Right renal pelvis (tissue), 4 donors: ENCODE measurements around the gene GGT5. TPM values are rescaled to one million over a fixed set of nuclear protein-coding genes. Genes with fewer than 3 reads are reported as not detected.
"Not testable (repeated sequence)": the region's sequence is repeated elsewhere in the genome, so short reads cannot be mapped to it uniquely, and the experiment has no call there.

Source experiments
- DNase-seq, 4 donors: peaks; one replicate each; pipeline ENCODE4 v3.0.0-alpha.2; 2013; ENCODE audit warnings: low read depth in 4 of 4, low spot score in 3 of 4, missing footprints in 1 of 4
- polyA plus RNA-seq, 4 donors: library from polyadenylated mRNA; unstranded; fragments of 120-200 nt; gene quantifications; one replicate each; pipeline ENCODE4 v1.2.1, GENCODE V29; 2013; ENCODE audit not compliant: insufficient read length in 4 of 4

GGT5 gene, protein sequence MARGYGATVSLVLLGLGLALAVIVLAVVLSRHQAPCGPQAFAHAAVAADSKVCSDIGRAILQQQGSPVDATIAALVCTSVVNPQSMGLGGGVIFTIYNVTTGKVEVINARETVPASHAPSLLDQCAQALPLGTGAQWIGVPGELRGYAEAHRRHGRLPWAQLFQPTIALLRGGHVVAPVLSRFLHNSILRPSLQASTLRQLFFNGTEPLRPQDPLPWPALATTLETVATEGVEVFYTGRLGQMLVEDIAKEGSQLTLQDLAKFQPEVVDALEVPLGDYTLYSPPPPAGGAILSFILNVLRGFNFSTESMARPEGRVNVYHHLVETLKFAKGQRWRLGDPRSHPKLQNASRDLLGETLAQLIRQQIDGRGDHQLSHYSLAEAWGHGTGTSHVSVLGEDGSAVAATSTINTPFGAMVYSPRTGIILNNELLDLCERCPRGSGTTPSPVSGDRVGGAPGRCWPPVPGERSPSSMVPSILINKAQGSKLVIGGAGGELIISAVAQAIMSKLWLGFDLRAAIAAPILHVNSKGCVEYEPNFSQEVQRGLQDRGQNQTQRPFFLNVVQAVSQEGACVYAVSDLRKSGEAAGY
- polyA plus RNA-seq: 10 to 100 TPM; 16.2 to 16.8 (median 16.6) TPM

DNA sequence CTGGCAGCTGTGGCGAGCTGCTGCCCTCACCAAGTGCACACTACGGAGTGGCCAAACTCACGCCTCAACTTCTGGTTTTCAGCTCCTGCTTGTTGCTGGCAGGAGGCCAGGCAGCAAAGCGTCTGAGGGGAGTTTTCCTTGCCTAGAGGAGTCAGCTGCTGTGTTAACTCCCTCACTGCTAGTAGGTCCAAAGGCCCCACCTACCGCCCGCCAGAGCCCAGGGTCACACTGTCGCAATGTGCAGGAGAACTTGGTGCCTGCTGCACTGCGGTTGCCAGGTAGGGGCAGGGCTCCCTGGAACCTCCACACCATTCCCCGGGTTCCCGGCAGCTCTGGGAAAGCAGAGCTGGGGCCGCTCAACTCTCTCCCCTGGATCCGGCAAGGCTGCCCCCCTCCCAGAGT is at the start of gene GGT5:
TSS of gene GGT5 (minus strand) at position 53 of the 402 bp plus-strand sequence. CDS start 357 bp downstream, outside the sequence.
- DNase-seq: not testable (repeated sequence)

DNA sequence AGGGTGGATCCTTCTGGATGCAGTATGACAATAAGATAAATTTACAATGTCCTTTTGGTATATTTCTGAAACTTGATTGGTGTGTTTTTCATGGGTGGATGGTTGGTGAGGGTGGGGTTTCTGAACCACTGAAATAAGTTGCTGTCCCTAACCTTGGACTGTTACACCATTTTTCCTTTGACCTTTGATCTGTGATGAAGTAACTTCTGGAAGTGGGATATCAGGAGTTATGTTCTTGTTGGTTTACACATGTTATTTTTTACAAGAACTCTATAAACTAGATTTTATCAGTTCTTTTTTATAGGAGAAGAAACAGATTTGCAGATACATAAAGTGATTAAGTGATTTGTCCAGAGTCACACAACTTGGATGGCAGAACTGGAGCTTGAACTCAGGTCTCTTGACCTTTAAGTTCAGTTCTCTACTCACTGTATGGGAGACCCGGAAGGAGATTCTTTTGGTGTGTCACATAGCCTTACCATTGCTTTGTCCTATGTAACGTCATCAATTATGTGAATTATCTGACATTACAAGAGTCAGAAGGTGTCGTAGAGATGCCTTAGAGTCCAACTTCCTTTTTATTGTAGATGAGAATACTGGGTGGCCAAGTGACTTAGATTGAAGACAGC is 47.4 kb upstream of the GGT5 start:
- not testable (repeated sequence) for DNase-seq

DNA sequence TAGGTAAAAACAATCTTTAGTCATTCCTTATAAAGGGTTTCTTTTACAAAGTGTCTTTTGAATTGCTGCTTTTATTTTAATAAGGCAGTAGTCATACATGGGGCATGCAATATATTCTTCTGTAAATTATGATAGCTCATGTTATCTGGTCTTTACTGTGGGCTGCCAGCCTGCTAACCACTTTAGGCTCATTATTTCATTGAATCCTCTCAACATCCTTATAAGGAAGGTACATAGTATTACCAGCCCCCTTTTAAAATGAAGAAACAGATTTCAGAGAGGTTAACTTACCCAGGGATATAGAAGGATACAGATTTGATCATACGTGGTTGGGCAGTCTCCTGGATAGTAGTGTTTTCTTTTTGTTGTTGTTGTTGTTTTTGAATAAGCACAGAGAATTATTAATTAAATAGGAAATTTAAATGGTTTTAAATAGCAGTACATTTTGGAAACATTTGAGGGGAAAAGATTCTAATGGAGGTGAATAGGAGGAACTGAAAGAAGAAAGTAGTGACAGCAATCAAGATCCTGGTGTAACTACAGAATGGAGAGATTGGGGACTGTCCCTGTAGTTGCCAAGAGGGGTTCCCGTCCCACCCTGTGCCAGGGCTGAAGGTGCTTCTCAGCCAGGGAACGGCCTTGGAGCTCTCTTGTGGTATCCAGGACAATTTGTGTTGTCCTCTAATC is 46.8 kb upstream of the GGT5 start:
- DNase-seq: no peak

DNA sequence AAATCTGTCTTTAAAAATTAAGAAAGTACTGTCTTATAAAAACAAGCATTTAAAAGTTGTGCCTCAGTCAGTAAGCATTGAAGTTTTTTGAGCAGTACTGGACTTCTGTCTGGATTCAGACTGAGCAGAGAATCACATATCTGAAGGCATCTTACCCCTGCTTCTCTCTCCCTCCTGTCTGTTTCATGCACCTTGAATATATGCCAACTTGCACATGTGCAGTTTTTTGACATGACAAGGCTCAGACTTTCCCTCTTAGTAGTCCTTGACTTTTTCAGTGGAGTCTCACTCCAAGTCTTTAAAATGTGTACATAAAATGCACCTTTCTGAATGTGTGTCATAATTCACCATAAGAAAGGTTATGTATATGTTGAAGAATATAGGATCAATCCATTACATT is 45.6 kb upstream of the GGT5 start:
- DNase-seq: no peak

DNA sequence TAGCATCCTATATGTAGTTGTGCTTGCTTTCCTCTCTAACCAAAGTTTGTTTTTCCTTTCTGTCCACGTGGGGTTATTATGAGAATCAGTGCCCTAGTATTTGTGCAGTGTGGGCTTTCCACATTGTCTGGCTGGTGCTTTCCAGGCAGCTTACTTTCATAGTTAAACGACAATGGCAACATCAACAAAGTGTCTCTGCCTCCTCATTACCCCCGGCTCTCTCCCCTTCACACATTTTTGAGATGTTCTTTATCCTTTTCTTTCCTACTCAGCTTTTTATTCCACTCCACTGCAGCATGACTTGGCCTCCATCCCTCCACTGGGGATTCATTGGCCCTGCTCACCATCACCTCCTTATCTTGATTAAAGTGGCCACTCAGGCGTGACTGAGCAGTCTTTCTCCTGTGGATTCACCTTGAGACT is 44.9 kb upstream of the GGT5 start:
- no peak for DNase-seq

DNA sequence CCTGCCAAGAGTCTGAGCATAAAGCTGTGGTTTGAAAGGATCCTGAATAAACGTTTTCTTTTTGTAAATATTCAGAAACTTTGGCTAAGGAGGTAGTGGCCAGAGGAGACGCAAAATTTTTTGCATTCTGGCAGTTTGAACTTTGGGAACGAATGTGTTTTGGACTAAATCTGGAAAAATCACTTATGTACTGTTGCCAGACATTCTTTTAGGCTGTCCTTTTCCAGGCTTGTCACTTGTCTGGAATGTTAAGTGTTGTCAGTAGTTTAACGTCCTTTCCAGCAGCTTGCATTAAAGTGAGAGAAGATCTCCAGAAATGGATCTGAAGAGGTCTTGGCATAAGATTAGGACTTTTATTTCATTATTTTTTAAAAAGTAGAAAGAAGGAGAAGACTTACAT is 44.2 kb upstream of the GGT5 start:
- no peak for DNase-seq

DNA sequence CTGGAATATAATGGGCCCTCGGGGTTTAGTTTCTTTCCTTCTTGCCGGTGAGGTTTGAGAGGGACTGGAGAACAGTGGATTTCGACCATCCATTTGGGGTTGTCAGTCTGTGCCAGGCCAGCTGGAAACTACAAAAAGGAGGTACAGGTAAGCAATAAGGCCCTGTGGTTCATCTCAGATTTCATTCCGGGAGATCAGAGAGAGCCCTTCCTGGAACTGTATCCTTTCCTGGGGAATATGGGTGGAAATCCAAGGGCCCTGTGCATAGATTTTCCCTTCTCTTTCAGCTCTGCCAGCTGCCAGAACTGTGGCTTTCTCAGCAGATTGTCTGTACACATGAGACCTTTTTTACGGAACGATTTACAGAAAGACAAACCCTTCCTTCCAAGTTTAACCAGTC is 42.9 kb upstream of the GGT5 start:
- DNase-seq: not testable (repeated sequence)

DNA sequence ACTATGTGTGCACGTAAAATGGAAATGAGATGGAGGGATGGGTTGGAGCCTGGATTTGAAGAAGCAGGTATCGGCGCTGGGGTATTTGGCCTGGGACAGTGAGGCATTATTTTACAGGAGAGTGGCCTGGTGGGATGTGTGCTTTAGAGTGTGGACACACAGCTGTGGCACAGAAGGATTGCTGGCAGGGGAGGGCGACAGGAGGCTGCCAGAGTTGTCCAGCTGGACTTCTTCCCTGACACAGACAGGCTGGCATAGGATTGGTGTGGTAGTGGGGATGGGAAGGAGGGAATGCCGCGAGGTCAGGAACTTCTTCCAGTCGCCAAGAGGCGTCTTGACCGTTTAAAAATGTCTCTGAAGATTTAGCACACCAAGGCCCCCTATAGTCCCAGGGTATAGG is 42.3 kb upstream of the GGT5 start:
- not testable (repeated sequence) for DNase-seq

DNA sequence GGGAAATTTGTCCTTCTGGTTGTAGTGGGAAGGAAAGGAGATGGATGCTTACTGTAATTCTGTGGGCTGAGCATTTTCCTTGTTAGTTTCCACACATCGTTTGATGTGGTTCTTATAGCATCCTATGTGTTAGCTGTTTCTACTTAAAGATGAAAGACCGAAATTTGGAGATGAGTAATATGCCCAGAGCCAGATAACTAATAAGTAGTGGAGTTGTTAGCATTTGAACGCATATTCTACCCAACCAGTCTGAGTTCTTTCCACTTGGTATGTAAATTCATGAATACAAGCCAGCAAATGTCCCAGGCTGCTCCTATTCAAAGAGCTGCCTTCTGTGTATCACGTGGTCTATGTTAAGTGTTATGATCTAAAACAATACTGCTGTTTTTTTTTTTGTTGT is 40.4 kb upstream of the GGT5 start:
- DNase-seq: no peak

DNA sequence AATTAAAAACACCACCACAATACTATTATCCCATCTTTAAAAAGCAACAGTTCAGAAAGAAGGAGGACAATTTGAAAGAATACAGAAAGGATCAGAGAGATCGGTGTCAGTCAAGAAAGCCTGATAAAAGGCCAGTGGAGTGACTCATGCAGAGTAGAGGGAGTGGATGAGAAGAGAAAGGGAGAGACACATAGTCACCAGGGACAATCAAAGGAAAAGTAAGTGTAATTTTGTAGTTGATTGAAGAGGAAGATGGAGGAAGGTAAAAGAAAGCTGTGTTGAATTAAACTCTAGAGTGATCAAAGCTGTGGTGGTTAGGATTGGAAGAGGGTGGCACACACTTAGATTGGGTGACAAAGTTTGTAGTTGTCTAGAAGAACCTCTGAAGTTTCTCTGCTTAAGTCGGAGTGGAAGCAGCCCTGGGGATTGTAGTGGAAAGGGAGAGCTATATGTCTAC is 39.9 kb upstream of the GGT5 start:
- DNase-seq: no peak

DNA sequence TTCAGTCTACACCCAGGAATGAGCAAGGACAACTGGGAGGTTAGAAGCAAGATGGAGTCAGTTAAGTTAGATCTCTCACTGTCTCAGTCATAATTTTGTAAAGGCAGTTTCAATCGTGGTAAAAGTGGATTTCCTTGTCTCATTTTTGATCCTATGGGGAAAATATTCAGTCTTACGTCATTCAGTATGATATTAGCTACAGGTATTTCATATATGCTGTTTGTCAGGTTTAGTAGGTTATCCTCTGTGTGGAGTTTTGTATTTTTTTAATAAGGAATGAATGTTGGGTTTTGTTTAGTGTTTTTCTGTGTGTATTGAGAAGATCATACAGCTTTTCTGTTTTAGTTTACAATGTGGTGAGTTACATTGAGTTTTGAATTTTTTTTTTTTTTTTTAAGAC is 37.5 kb upstream of the GGT5 start:
- no peak for DNase-seq

DNA sequence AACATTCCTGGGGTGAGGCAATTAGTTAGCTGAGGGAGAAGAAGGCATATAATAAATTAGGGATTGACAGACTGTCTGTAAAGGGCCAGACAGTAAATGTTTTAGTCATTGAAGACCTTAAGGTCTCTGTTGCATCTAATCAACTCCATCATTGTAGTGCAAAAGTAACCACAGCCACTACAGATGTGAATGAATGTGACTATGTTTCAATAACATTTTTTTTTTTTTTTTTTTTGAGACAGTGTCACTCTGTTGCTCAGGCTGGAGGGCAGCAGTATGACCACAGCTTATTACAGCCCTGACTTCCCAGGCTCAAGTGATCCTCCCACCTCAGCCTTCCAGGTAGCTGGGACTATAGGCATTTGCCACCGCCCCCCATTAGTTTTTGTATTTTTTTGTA is 35.5 kb upstream of the GGT5 start:
- DNase-seq: not testable (repeated sequence)

DNA sequence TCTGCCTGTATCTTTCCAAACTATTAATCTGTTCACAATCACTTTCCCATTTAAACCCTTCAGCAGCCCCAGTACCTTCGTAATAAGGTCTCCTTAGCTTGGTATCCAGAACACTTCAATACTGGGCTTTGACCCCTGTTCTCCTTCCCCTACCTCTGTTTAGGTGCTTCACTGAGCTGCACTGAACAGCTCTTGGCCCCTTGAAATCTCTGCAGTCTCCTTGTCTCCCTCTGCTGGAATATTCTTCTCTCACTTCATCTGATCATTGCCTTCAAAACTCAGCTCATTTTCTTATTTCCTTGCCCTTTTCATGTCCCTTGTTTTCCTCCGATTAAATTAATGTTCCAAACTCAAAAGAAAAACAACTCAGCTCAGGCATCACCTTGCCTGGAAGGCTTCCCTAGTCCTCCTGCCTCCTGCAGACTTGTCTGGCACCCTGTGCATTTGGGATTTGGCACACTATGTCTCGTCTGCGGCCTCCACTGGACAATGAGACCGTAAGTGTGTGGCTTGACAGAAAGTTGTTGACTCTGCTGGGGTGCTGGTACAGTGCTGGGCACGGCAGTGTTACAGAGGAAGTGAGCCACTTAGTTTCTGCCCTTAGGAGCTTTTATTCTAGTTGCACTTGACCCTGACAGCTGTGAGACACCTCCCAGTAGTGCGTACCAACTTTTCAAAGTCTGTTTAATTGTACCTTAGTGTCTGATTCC is 30.0 kb upstream of the GGT5 start:
- not testable (repeated sequence) for DNase-seq

DNA sequence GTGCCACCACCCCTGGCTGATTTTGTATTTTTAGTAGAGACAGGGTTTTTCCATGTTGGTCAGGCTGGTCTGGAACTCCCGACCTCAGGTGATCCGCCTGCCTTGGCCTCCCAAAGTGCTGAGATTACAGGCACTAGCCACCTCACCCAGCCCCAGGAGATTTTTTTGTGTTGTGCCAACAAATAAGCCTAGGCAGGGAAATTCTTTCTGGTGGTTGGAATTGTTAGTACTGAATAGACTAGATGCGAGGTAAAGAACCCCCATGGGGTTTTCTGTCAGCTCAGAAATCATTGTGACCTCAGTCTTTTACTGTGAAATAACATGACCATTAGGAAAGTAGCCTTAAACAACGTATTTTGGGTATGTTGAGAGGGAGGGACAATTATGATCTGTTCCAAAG is 29.0 kb upstream of the GGT5 start:
- DNase-seq: not testable (repeated sequence)

DNA sequence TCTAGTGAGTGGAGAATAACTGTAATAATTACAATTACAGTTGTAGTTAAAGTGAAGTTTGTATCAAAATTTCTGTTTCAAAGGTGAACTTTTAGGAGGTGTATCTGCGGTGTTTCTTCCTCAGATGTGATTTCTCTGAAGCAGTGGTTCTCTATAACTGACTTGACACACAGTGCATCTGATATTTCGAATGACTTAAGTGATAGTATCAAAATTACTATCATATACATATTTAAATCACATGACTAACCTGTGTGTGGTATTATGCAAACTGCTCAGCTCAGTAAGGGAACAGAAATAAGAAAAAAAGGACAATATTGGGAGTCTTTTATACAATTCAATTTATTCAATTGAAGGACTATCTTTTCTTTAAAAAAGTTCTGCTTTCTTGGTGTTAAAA is 28.1 kb upstream of the GGT5 start:
- DNase-seq: not testable (repeated sequence)

DNA sequence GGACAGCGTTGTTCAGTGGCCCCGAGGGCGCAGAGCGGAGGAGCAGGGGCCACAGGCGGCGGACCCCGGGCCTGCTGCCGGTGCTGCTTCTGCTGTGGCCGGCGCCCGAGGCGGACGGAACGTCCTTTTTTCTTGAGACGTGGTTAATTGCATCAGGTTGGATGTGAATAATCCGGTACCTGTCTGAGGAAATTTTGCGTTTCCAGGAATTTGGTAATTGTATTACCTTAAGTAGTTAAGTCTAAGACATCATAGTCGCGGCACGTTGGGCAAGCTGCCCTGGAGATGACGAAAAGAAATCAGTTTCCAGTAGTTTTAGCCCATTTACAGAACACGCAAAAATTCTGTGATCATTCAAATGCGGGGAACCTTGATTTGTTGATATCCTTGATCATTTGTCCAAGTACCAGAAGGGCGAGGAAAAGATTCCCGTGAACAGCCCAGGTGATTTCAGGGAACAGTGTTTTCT is 26.5 kb upstream of the GGT5 start:
- DNase-seq: no peak

DNA sequence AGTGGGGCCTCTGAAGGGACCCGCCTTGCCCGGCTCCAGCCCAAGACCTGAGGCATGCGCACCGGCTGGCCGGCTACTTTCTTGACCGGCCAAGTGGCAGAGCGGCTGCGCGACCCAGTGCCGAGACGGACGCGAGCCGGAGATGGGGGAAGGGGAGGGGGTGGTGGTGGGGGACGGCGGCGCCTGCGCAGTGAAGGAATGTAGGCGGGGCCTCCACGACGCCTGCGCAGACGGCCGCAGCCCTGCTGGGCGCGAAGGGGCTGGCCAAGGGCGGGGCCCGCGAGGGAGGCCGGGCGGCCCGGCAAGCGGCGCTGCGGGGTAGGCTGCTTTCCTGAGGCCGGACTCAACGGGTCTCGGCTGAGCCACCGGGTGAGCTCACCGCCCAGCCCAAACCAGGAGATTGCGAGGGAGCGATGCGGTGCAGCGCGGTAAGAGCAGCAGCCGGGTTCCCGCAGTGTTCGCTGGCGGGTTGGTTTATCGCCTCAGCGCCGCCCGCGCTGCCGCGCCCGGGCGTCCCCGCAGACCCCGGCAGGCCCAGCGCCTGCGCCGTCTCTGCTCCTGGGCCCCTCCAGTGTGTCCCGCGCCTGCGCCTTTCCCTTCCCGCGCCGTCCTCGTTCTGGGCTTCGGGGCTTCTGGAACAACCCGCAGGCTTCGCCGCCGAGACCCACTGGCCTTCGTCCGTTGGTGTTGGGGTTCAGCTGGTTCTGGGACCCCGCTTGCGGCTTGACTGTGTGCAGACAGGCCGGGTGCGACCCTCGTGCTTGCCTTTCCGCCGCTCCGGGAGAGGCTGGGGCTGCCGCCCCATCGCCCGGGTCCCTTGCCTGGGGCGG is 25.9 kb upstream of the GGT5 start, which contains the start of gene SPECC1L:
TSS of gene SPECC1L (plus strand) at position 276 of the 830 bp plus-strand sequence. CDS start 31,401 bp downstream, outside the sequence.
- DNase-seq: peak; percentile 86 to 96 (median 87)

DNA sequence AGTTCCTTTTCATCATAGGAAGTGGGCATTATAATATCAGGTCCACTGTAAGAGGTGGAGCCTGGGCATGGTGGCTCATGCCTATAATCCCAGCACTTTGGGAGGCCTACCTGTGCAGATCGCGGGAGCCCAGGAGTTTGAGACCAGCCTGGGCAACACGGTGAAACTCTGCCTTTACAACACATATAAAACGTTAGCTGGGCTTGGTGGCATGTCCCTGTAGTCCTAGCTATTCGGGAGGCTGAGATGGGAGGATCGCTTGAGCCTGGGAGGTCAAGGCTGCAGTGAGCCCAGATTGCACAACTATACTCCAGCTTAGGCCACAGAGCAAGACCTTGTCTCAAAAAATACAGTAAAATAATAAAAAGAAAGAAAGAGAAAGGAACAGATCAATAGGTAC is 21.6 kb upstream of the GGT5 start:
- DNase-seq: not testable (repeated sequence)

DNA sequence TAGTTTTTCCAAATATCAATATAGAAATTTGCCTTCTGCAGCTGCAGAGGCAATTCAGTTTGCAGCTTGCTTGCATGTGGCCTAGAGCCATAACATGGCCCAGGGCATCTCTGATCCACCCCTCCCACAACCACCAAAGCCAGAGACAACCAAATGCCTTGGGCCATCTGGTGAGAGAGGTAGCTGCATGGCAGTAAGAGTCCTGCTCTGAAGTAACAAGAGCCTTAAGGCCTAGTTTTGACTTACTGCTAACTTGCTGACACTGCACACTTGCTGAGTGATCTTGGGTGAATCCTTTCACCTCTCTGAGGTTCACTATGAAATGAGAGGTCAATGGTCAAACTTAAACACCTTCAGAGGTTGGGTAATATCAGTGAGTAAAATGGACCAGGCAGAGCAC is 20.9 kb upstream of the GGT5 start:
- DNase-seq: no peak
